ENCODE measurements around the gene PEX11B.

Gene PEX11B

GRCh38 chr1:145868232-145868631 lies 50.3 kb downstream of the PEX11B start:
- DNase-seq, result no peak

- peak; percentile 23 for DNase-seq
Observed at GRCh38 chr1:145863282-145864018, 55.1 kb downstream of the PEX11B start.

Data from fibroblast of upper back skin (primary cell).